ENCODE data around the gene OBSCN. TPM values are rescaled to one million over a fixed set of nuclear protein-coding genes. Genes with fewer than 3 reads are reported as not detected.

The OBSCN gene
- total RNA-seq, 1 donor = 13.0 TPM

DNA sequence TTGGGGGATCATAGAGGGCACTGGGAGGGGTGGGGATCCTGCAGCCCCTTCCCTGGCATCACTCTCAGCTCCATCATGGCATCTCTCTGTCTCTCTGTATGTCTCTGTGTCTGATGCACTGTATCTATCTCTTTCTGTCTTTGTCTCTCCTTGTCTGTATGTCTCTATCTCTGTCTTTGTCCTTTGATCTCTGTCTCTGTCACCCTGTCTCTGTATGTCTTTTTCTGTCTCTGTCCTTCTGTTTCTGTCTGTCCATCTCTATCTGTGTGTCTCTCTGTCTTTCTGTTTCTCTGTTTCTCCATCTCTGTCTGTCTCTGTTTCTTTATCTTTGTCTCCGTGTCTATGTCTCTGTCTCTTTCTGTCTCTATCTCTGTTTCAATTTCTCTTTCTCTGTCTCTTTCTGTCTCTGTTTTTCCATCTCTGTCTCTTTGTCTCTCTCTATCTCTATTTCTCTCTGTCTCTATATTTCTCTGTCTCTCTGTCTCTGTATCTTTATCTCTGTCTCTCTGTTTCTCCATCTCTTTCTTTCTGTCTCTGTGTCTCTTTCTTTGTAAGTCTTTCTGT, 142.4 kb downstream of the OBSCN start:
- no peak for DNase-seq (ENCODE audit: low read depth)
- TF ChIP-seq, protein P1, sequence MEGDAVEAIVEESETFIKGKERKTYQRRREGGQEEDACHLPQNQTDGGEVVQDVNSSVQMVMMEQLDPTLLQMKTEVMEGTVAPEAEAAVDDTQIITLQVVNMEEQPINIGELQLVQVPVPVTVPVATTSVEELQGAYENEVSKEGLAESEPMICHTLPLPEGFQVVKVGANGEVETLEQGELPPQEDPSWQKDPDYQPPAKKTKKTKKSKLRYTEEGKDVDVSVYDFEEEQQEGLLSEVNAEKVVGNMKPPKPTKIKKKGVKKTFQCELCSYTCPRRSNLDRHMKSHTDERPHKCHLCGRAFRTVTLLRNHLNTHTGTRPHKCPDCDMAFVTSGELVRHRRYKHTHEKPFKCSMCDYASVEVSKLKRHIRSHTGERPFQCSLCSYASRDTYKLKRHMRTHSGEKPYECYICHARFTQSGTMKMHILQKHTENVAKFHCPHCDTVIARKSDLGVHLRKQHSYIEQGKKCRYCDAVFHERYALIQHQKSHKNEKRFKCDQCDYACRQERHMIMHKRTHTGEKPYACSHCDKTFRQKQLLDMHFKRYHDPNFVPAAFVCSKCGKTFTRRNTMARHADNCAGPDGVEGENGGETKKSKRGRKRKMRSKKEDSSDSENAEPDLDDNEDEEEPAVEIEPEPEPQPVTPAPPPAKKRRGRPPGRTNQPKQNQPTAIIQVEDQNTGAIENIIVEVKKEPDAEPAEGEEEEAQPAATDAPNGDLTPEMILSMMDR (IDR thresholded peaks at IDR 0.05; ENCODE audit: insufficient read depth, low read depth, low read length) = no peak
- no peak overlapping the region for H3K4me3 ChIP-seq (ENCODE audit: low read depth, low read length)

DNA sequence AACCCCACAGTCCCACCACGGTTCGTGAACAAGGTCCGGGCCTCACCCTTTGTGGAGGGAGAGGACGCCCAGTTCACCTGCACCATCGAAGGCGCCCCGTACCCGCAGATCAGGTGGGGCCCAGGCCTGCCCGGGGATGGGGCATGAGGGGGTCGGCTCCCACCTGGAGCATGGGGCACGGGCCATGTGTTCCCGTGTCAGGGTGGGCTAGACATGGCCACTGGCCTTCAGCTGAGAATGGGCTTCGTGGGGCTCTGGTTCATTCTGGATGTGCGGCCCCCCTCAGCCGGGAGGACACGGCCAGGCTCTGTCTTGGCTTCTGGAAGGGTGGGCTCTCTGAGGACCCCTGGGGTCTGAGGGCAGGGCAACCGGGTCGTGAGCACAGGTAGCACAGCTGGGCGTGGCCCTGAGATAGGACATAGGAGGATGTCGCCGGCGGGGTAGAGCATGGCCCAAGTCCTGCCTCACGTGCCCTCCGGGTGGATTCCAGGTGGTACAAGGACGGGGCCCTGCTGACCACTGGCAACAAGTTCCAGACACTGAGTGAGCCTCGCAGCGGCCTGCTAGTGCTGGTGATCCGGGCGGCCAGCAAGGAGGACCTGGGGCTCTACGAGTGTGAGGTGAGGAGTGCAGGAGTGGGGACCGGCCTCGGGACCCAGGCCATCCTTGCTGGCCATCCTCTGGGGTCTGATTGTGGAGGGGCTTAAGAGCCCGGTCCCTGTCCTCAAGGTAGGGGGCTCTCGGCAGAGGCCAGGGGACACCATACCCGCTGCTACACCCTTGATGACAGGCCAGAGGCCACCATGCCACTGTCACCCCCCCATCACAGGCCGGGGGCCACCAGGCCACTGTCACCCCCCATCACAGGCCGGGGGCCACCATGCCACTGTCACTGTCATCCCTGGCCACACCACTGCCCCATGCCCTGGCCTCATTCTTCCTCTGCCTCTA, 143.3 kb downstream of the OBSCN start:
- TF ChIP-seq, protein P1 (IDR thresholded peaks at IDR 0.05; ENCODE audit: insufficient read depth, low read depth, low read length) = no peak
- H3K4me3 ChIP-seq (ENCODE audit: low read depth, low read length) = no peak overlapping the region
- no peak for DNase-seq (ENCODE audit: low read depth)

DNA sequence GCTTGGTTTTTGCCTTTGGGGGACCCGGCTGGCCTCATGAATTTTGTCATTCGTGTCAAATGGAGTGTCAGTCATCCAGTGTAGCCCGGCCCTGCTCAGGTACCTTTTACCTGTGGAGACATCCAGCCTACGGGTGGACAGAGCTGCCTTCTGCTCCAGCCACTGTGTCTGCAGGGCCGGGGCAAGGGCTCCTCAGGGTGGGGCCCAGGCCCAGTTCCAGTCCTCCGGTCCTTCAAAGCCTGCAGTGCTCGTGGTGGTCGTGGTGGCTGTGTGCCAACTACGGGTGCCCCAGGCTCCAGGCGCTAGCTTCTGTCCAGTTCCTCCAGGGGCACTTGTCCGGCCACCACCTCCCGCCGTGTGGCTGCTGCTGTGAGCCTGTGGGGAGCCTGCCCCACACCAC, 144.0 kb downstream of the OBSCN start:
- TF ChIP-seq, protein P1 (IDR thresholded peaks at IDR 0.05; ENCODE audit: insufficient read depth, low read depth, low read length) = no peak
- H3K4me3 ChIP-seq (ENCODE audit: low read depth, low read length) = no peak overlapping the region
- no peak for DNase-seq (ENCODE audit: low read depth)

DNA sequence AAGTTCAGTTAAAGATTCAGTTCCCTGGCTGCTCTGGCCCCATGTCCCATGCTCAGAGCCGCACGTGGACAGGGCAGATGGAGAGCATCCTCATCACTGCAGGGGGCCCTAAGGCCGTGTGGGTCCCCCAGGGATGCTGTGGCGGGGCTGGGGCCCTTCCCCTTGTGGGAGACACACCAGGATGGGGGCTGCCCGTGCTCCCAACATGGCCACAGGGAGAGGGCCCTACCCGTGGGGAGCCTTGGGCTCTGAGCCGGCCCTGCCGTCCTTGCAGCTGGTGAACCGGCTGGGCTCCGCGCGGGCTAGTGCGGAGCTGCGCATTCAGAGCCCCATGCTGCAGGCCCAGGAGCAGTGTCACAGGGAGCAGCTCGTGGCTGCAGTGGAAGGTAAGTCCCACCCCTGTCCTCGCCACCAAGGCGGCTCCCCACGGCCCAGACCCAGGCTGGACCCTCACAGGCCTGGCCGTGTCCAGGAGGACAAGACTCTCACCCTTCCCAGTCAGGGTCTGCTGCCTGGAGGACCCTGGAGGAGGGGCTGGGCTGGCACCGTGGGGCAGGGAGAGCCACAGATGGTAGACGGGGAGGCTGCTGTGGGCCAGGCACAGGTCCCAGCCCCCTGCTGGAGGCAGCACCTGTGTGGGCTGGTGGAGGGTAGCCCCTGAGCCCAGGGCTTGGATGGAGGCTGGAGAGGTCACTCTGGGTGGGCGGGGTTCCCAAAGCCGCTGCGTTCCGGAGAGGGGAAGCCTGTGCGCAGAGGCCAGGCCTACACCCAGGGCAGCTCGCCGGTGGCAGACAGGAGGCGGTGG, 145.0 kb downstream of the OBSCN start:
- no peak for DNase-seq (ENCODE audit: low read depth)
- H3K4me3 ChIP-seq (ENCODE audit: low read depth, low read length) = no peak overlapping the region
- TF ChIP-seq, protein P1 (IDR thresholded peaks at IDR 0.05; ENCODE audit: insufficient read depth, low read depth, low read length) = no peak

- H3K4me3 ChIP-seq (ENCODE audit: low read depth, low read length) = no peak overlapping the region
- DNase-seq (ENCODE audit: low read depth) = no peak
- TF ChIP-seq, protein P1 (IDR thresholded peaks at IDR 0.05; ENCODE audit: insufficient read depth, low read depth, low read length) = no peak
Observed at GRCh38 chr1:228353601-228354371, 145.9 kb downstream of the OBSCN start.
